CD4-positive, alpha-beta memory T cell (primary cell): Measurements from ENCODE around the gene ZMIZ1. TPM values are rescaled to one million over a fixed set of nuclear protein-coding genes. Genes with fewer than 3 reads are reported as not detected.
A peak's percentile ranks its signal among the peaks of the same experiment; 100 is the strongest.

ENCODE experiments used
- CTCF ChIA-PET: fragments of 350-600 bp; sonication (Branson Sonifier 250); formaldehyde crosslinking; loops from one replicate; lab custom pipeline; 2021; ENCODE audit warnings: inconsistent platforms; ENCODE audit not compliant: partially characterized antibody; lab: Charles Lee
- POLR2A ChIA-PET: fragments of 350-600 bp; sonication (Branson Sonifier 250); formaldehyde crosslinking; loops from one replicate; lab custom pipeline; 2021; ENCODE audit not compliant: partially characterized antibody; lab: Charles Lee
- DNase-seq, 5 donors: peaks; one replicate each; pipeline versions ENCODE4 v3.0.0 to v3.0.0-alpha.2; 2020 to 2022; ENCODE audit warnings: mixed read lengths in 1 of 5
- H3K27ac ChIP-seq: one replicate; pipeline ENCODE4 v1.7.0; 2013; ENCODE audit warnings: low read depth, low read length
- H3K27me3 ChIP-seq: 2 replicates; pipeline ENCODE4 v1.7.0; 2013; ENCODE audit warnings: mild to moderate bottlenecking, low read length, moderate library complexity; ENCODE audit not compliant: insufficient read depth
- H3K36me3 ChIP-seq: 2 replicates; pipeline ENCODE4 v1.7.0; 2013; ENCODE audit warnings: mild to moderate bottlenecking, low read length, moderate library complexity; ENCODE audit not compliant: insufficient read depth
- H3K4me1 ChIP-seq: 2 replicates; pipeline ENCODE4 v1.7.0; 2013; ENCODE audit warnings: mild to moderate bottlenecking, low read length, moderate library complexity; ENCODE audit not compliant: insufficient read depth
- H3K4me3 ChIP-seq, 2 donors: one replicate each; pipeline ENCODE4 v1.7.0; 2013; ENCODE audit warnings: low read length in 2 of 2, mild to moderate bottlenecking in 1 of 2
- H3K9me3 ChIP-seq, 2 donors: one replicate each; pipeline ENCODE4 v1.7.0; 2013; ENCODE audit warnings: low read length in 2 of 2, control low read depth in 1 of 2; ENCODE audit not compliant: control insufficient read depth in 1 of 2
- H3K27ac Mint-ChIP-seq, 7 donors: one replicate each; pipeline ENCODE4 v1.8.0; 2020 to 2021; ENCODE audit warnings: mixed read lengths in 7 of 7, mild to moderate bottlenecking in 6 of 7, inconsistent platforms in 3 of 7, moderate library complexity in 3 of 7
- H3K27me3 Mint-ChIP-seq, 2 donors: one replicate each; pipeline ENCODE4 v1.8.0; 2020 to 2021; ENCODE audit warnings: mixed read lengths in 2 of 2
- H3K36me3 Mint-ChIP-seq, 2 donors: one replicate each; pipeline ENCODE4 v1.8.0; 2020 to 2021; ENCODE audit warnings: mixed read lengths in 2 of 2, inconsistent platforms in 1 of 2, mild to moderate bottlenecking in 1 of 2
- H3K4me1 Mint-ChIP-seq, 4 donors: one replicate each; pipeline ENCODE4 v1.8.0; 2020 to 2021; ENCODE audit warnings: mixed read lengths in 4 of 4, mild to moderate bottlenecking in 1 of 4
- H3K4me3 Mint-ChIP-seq, 8 donors: one replicate each; pipeline ENCODE4 v1.8.0; 2020 to 2021; ENCODE audit warnings: mixed read lengths in 8 of 8, mild to moderate bottlenecking in 7 of 8, moderate library complexity in 6 of 8, inconsistent platforms in 3 of 8
- H3K9me3 Mint-ChIP-seq, 8 donors: one replicate each; pipeline ENCODE4 v1.8.0; 2020 to 2021; ENCODE audit warnings: mixed read lengths in 8 of 8, mild to moderate bottlenecking in 5 of 8, inconsistent platforms in 3 of 8, moderate library complexity in 1 of 8
- intact Hi-C: fragments of 100-400 bp; cut with micrococcal nuclease; formaldehyde crosslinking; loops from one replicate; pipeline ENCODE4 v1.15.1; 2023
- polyA plus RNA-seq, 2 donors: library from polyadenylated mRNA; unstranded; fragments of 300-500 nt; fragmentation: Illumina TruSeq; gene quantifications; one replicate each; pipeline ENCODE4 v1.2.3, GENCODE V29; 2021
- total RNA-seq, 2 experiments: library from RNA; stranded (reverse); gene quantifications; one replicate each; pipeline ENCODE4 v1.2.3, GENCODE V29; 2021

Gene ZMIZ1
- total and polyA plus RNA-seq, 4 experiments from 2014 or later = 0.58 to 25.4 (median 14.0) TPM

- intact Hi-C loops = no loop called here
- Histone ChIP-seq H3K4me1 (peaks cover 50% of the 10 kb centered on the region), H3K27me3 (no peaks in the 10 kb centered on the region), H3K36me3 (no peaks in the 10 kb centered on the region), H3K4me3 (no peak overlapping the region), H3K9me3 (no peaks in the 10 kb centered on the region), H3K27ac (no peak overlapping the region)
- Mint-ChIP-seq H3K36me3 (peaks cover 0 to 3% of the 10 kb centered on the region in 2 donors), H3K4me3 (no peak overlapping the region), H3K4me1 (peaks cover 35 to 86% (median 60%) of the 10 kb centered on the region in 4 donors), H3K27ac (no peak overlapping the region), H3K9me3 (no peaks in the 10 kb centered on the region), H3K27me3 (no peaks in the 10 kb centered on the region)
- ChIA-PET CTCF (no interaction called here), POLR2A (interaction anchor here (1.5 kb wide), 1 partner anchor 27 kb away, joined by 3 read pairs; no protein-coding TSS in a partner anchor)
- no peak for DNase-seq
Observed at GRCh38 chr10:79088176-79088575, 19.4 kb downstream of the ZMIZ1 start.

- intact Hi-C loops = no loop called here
- Histone ChIP-seq H3K9me3 (no peaks in the 10 kb centered on the region), H3K4me1 (peaks cover 44% of the 10 kb centered on the region), H3K27ac (no peak overlapping the region), H3K4me3 (no peak overlapping the region), H3K27me3 (no peaks in the 10 kb centered on the region), H3K36me3 (no peaks in the 10 kb centered on the region)
- ChIA-PET POLR2A (interaction anchor here (1.5 kb wide), 1 partner anchor 28 kb away, joined by 3 read pairs; no protein-coding TSS in a partner anchor), CTCF (interaction anchor here (2.3 kb wide), 1 partner anchor 106 kb away, joined by 4 read pairs; no protein-coding TSS in a partner anchor)
- H3K36me3 Mint-ChIP-seq = peaks cover 0 to 3% of the 10 kb centered on the region in 2 donors
- no peaks in the 10 kb centered on the region for H3K9me3 Mint-ChIP-seq
- H3K4me1 Mint-ChIP-seq = peaks cover 34 to 86% (median 57%) of the 10 kb centered on the region in 4 donors
- H3K4me3 Mint-ChIP-seq = no peak overlapping the region
- DNase-seq = no peak
- no peaks in the 10 kb centered on the region for H3K27me3 Mint-ChIP-seq
- H3K27ac Mint-ChIP-seq = no peak overlapping the region
Observed at GRCh38 chr10:79088613-79089355, 20.0 kb downstream of the ZMIZ1 start.

DNA sequence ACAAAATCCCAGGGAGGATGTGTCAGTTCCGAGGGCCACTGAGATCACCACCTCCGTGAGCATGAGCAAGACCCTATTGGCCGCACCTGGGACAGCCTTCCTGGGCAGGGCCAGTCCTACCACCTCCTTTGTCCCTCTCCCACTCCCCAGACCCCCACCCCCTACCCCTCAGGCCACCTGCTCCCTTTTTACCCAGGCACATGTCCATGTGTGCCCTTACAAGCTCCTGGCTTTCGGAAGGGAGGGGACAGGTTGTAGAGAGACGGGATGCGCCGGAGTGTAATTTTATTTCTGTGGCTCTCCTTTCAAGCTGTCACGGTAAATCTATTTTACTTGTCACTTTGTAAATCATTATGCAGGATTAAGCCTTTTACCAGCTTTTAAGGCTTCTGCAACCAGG lies 20.9 kb downstream of the ZMIZ1 start:
- ChIA-PET CTCF (interaction anchor here (2.3 kb wide), 1 partner anchor 105 kb away, joined by 4 read pairs; no protein-coding TSS in a partner anchor), POLR2A (no interaction called here)
- H3K4me3 Mint-ChIP-seq = no peak overlapping the region
- H3K27me3 Mint-ChIP-seq = no peaks in the 10 kb centered on the region
- H3K4me1 Mint-ChIP-seq = peaks cover 25 to 86% (median 49%) of the 10 kb centered on the region in 4 donors
- H3K36me3 Mint-ChIP-seq = peaks cover 0 to 3% of the 10 kb centered on the region in 2 donors
- intact Hi-C loops = no loop called here
- Histone ChIP-seq H3K4me1 (peaks cover 36% of the 10 kb centered on the region), H3K27me3 (no peaks in the 10 kb centered on the region), H3K4me3 (no peak overlapping the region), H3K27ac (no peak overlapping the region), H3K9me3 (no peaks in the 10 kb centered on the region), H3K36me3 (no peaks in the 10 kb centered on the region)
- H3K9me3 Mint-ChIP-seq = no peaks in the 10 kb centered on the region
- DNase-seq = no peak
- H3K27ac Mint-ChIP-seq = no peak overlapping the region

DNA sequence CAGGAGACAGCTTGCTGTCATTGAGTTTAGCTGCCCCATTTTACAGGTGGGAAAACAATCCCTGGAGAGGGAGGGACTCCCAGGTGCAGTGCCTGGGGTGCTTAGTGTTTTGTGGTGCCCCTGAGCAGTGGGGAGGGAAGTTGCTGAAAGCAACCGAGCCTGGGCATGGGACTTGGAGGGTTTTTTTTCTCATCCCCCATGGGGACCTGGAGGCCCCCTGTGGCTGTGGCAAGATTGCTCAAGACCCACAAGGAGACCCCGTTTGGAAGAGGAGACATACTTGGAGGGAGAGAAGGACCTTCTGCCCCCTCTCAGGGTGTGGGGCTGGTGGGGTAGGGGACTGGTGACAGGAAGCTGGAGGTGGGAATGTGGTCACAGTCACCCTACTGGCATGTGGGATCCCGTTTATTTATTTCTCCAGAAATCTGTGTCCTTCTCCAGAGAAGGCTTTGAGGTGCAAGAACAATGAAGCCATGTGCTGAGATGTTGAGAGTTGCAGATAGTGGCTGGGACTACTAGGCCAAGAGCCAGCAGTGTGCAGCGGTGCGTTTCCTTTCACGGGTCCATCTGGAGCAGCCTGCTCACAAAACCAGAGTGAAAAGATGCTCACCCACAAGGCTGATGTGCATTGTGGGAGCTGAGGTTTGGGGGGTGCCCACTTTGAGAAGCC lies 21.5 kb downstream of the ZMIZ1 start:
- Histone ChIP-seq H3K4me3 (no peak overlapping the region), H3K9me3 (no peaks in the 10 kb centered on the region), H3K27ac (no peak overlapping the region), H3K27me3 (no peaks in the 10 kb centered on the region), H3K36me3 (no peaks in the 10 kb centered on the region), H3K4me1 (peaks cover 30% of the 10 kb centered on the region)
- Mint-ChIP-seq H3K4me1 (peaks cover 23 to 85% (median 47%) of the 10 kb centered on the region in 4 donors), H3K27me3 (no peaks in the 10 kb centered on the region), H3K4me3 (peak overlapping the region in 1 of 8 donors; percentile 29), H3K9me3 (no peaks in the 10 kb centered on the region), H3K36me3 (peaks cover 0 to 3% of the 10 kb centered on the region in 2 donors), H3K27ac (peak overlapping the region in 3 of 7 donors; percentile 25 to 74 (median 48))
- intact Hi-C loops = no loop called here
- DNase-seq = no peak
- ChIA-PET CTCF (interaction anchor here (2.3 kb wide), 1 partner anchor 105 kb away, joined by 4 read pairs; no protein-coding TSS in a partner anchor), POLR2A (no interaction called here)

GRCh38 chr10:79092292-79092896 lies 23.6 kb downstream of the ZMIZ1 start:
- peaks cover 22% of the 10 kb centered on the region for H3K4me1 ChIP-seq
- H3K27me3 ChIP-seq = no peaks in the 10 kb centered on the region
- Mint-ChIP-seq H3K9me3 (no peaks in the 10 kb centered on the region), H3K27ac (peak overlapping the region in 3 of 7 donors; percentile 10 to 17 (median 13)), H3K4me1 (peaks cover 21 to 86% (median 44%) of the 10 kb centered on the region in 4 donors), H3K27me3 (no peaks in the 10 kb centered on the region), H3K36me3 (peaks cover 0 to 3% of the 10 kb centered on the region in 2 donors), H3K4me3 (peak overlapping the region in 2 of 8 donors; percentile 6 to 11)
- DNase-seq = no peak
- CTCF ChIA-PET = interaction anchor here (1.6 kb wide), 1 partner anchor 103 kb away, joined by 5 read pairs; no protein-coding TSS in a partner anchor
- H3K36me3 ChIP-seq = no peaks in the 10 kb centered on the region
- no peaks in the 10 kb centered on the region for H3K9me3 ChIP-seq
- no peak overlapping the region for H3K4me3 ChIP-seq
- POLR2A ChIA-PET = no interaction called here
- intact Hi-C loops = no loop called here
- no peak overlapping the region for H3K27ac ChIP-seq

DNA sequence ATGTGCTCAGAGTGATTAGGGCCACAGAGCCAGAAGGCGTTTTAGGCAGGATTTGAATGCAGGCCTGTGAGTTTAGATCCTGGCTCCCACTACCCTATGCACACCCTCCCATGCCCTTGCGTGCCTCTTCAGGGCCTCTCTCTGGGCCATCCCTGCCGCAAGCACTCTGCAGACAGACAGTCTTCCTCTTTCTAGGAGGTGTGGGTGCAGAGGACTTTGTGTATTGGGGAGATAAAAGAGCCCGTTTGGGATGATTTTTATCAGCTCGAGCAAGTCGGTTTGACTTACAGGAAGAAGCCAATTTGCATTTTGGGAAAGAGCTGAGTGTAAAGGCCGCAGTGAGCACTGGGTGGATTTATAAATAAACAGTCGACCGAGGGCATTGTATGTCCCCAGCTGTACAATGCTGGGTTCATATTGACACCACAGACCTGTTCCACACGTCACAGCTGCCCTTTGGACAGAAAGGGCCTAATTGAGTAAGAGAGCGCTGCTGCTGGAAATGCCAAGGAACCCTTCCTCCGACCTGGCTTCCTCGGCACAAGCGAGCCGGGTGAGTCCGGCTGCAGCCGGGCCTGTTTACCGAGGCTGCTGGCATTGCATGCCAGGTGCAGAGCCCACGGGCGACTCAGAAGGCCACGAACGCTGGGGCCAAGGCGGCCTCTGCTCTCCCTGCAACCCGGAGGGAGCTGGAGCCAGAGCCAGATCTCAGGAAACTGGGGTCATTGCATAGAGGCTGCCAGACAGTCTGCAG lies 25.1 kb downstream of the ZMIZ1 start:
- Histone ChIP-seq H3K27me3 (no peaks in the 10 kb centered on the region), H3K27ac (no peak overlapping the region), H3K4me3 (no peak overlapping the region), H3K36me3 (no peaks in the 10 kb centered on the region), H3K9me3 (no peaks in the 10 kb centered on the region), H3K4me1 (peaks cover 22% of the 10 kb centered on the region)
- ChIA-PET POLR2A (no interaction called here), CTCF (interaction anchor here (1.6 kb wide), 1 partner anchor 101 kb away, joined by 5 read pairs; no protein-coding TSS in a partner anchor)
- H3K36me3 Mint-ChIP-seq = peaks cover 0 to 3% of the 10 kb centered on the region in 2 donors
- intact Hi-C loops = no loop called here
- no peak for DNase-seq
- H3K4me3 Mint-ChIP-seq = peak overlapping the region in 2 of 8 donors; percentile 49 to 51
- no peaks in the 10 kb centered on the region for H3K27me3 Mint-ChIP-seq
- peak overlapping the region in 3 of 7 donors; percentile 13 to 67 (median 39) for H3K27ac Mint-ChIP-seq
- H3K9me3 Mint-ChIP-seq = no peaks in the 10 kb centered on the region
- H3K4me1 Mint-ChIP-seq = peaks cover 23 to 91% (median 51%) of the 10 kb centered on the region in 4 donors
